Right atrium auricular region (tissue), 2 donors: ENCODE measurements around the gene RASAL2. TPM values are rescaled to one million over a fixed set of nuclear protein-coding genes. Genes with fewer than 3 reads are reported as not detected.

Experiments
- DNase-seq: peaks from one replicate; pipeline ENCODE4 v3.0.0-alpha.2; 2019; ENCODE audit warnings: low spot score
- H3K27ac ChIP-seq, 2 donors: fragments of 200-600 bp; sonication (generic); 1 replicate in 1 of 2; 2 replicates in 1 of 2; pipeline ENCODE4 v1.5.1; 2016 to 2019
- H3K27me3 ChIP-seq, 2 donors: fragments of 200-600 bp; sonication (generic); one replicate each; pipeline versions ENCODE4 v1.5.1 to v1.6.0; 2017 to 2019
- H3K36me3 ChIP-seq: fragments of 200-600 bp; sonication (generic); one replicate; pipeline ENCODE4 v1.5.1; 2016
- H3K4me1 ChIP-seq, 2 donors: fragments of 200-600 bp; sonication (generic); one replicate each; pipeline versions ENCODE4 v1.5.1 to v1.6.0; 2017 to 2019
- H3K4me3 ChIP-seq, 2 donors: fragments of 200-600 bp; sonication (generic); 1 replicate in 1 of 2; 2 replicates in 1 of 2; pipeline ENCODE4 v1.5.1; 2017 to 2019; ENCODE audit warnings: mild to moderate bottlenecking in 1 of 2, moderate library complexity in 1 of 2
- H3K9me3 ChIP-seq, 2 donors: fragments of 200-600 bp; sonication (generic); one replicate each; pipeline ENCODE4 v1.5.1; 2019
- CTCF ChIP-seq, 2 donors: fragments of 200-600 bp; sonication (generic); IDR thresholded peaks; one replicate each; pipeline ENCODE4 v1.5.1; 2019; ENCODE audit warnings: antibody characterized with exemption in 2 of 2
- total RNA-seq, 2 donors: library from RNA; depleted of rRNA; stranded (reverse); fragments of >200 nt; gene quantifications; one replicate each; pipeline ENCODE4 v1.1.0, GENCODE V29; 2016

The RASAL2 gene
- total RNA-seq, 2 donors from 2014 or later, result 34.1 to 44.7 TPM

GRCh38 chr1:178057141-178057765, 36.7 kb upstream of the RASAL2 start:
- no peaks in the 10 kb centered on the region for H3K36me3 ChIP-seq
- no peaks in the 10 kb centered on the region for H3K9me3 ChIP-seq
- TF ChIP-seq CTCF (IDR thresholded peaks at IDR 0.05), result no peak
- H3K27me3 ChIP-seq, result no peaks in the 10 kb centered on the region
- H3K4me3 ChIP-seq, result peak overlapping the region in 1 of 2 donors; percentile 15
- DNase-seq, result no peak
- peak overlapping the region; percentile 83 to 86 for H3K27ac ChIP-seq
- peaks cover 0 to 76% of the 10 kb centered on the region in 2 donors for H3K4me1 ChIP-seq

GRCh38 chr1:178057912-178058534, 35.9 kb upstream of the RASAL2 start:
- Histone ChIP-seq H3K27ac (peak overlapping the region; percentile 83 to 86), H3K36me3 (no peaks in the 10 kb centered on the region), H3K4me3 (peak overlapping the region in 1 of 2 donors; percentile 27), H3K27me3 (no peaks in the 10 kb centered on the region), H3K9me3 (no peaks in the 10 kb centered on the region), H3K4me1 (peaks cover 0 to 71% of the 10 kb centered on the region in 2 donors)
- no peak for TF ChIP-seq CTCF (IDR thresholded peaks at IDR 0.05)
- DNase-seq, result peak; percentile 76

- Histone ChIP-seq H3K4me3 (no peak overlapping the region), H3K4me1 (peaks cover 0 to 57% of the 10 kb centered on the region in 2 donors)
Observed at GRCh38 chr1:178060789-178061556, 32.9 kb upstream of the RASAL2 start.

GRCh38 chr1:178061620-178062019, 32.3 kb upstream of the RASAL2 start:
- Histone ChIP-seq H3K27ac (peak overlapping the region; percentile 56 to 58), H3K4me1 (peaks cover 0 to 50% of the 10 kb centered on the region in 2 donors), H3K9me3 (no peaks in the 10 kb centered on the region), H3K36me3 (no peaks in the 10 kb centered on the region), H3K27me3 (no peaks in the 10 kb centered on the region), H3K4me3 (no peak overlapping the region)
- no peak for TF ChIP-seq CTCF (IDR thresholded peaks at IDR 0.05)
- no peak for DNase-seq

More at GRCh38 chr1:178060789-178061556, 32.9 kb upstream of the RASAL2 start:
- H3K36me3 ChIP-seq, result no peaks in the 10 kb centered on the region
- no peak for DNase-seq
- TF ChIP-seq CTCF (IDR thresholded peaks at IDR 0.05), result no peak
- H3K27ac ChIP-seq, result peak overlapping the region; percentile 56 to 58
- H3K9me3 ChIP-seq, result no peaks in the 10 kb centered on the region
- H3K27me3 ChIP-seq, result no peaks in the 10 kb centered on the region

GRCh38 chr1:178064191-178064821, 29.6 kb upstream of the RASAL2 start:
- DNase-seq, result no peak
- H3K27ac ChIP-seq, result no peak overlapping the region
- no peak overlapping the region for H3K4me3 ChIP-seq
- no peaks in the 10 kb centered on the region for H3K27me3 ChIP-seq
- no peak for TF ChIP-seq CTCF (IDR thresholded peaks at IDR 0.05)
- H3K36me3 ChIP-seq, result no peaks in the 10 kb centered on the region
- peaks cover 0 to 23% of the 10 kb centered on the region in 2 donors for H3K4me1 ChIP-seq
- no peaks in the 10 kb centered on the region for H3K9me3 ChIP-seq
